ENCODE measurements around the gene GLP1R. TPM values are rescaled to one million over a fixed set of nuclear protein-coding genes. Genes with fewer than 3 reads are reported as not detected.

Gene GLP1R
- total and polyA plus RNA-seq, 2 of the 13 experiments (the other 11 are each of a cell fraction or from before 2014, with no cell fraction given), result not detected

DNA sequence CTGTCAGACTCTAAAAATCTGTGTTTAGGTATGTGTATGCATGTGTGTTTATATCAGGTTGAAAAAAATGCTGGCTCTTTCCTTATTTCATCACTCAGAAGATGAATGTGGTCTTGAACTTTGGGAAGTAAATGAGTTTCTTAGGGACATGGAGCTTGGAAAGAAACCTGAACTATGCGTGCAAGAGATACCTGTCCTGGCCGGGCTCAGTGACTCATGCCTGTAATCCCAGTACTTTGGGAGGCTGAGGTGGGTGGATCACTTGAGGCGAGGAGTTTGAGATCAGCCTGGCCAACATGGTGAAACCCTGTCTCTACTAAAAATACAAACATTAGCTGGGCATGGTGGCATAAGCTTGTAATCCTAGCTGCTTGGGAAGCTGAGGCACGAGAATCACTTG is 4.4 kb upstream of the GLP1R start:
- Histone ChIP-seq H3K4me2 (ENCODE audit: low read depth, low read length) (no peak overlapping the region), H3K27me3 (ENCODE audit: control insufficient read depth in 1 of 2, insufficient read depth in 2 of 2, low read length in 2 of 2) (peaks cover 2 to 39% of the 10 kb centered on the region in 2 experiments), H4K20me1 (ENCODE audit: insufficient read depth, low read length) (no peaks in the 10 kb centered on the region), H3K36me3 (replicated peaks in 1 of 2; ENCODE audit: control insufficient read depth in 1 of 2, insufficient read depth in 2 of 2, low read length in 2 of 2) (no peaks in the 10 kb centered on the region), H3K79me2 (ENCODE audit: insufficient read depth, low read length) (no peaks in the 10 kb centered on the region), H3K4me1 (ENCODE audit: insufficient read depth, low read length) (no peaks in the 10 kb centered on the region), H3K4me3 (replicated peaks in 1 of 3; ENCODE audit: insufficient read depth in 1 of 3, low read depth in 2 of 3, low read length in 3 of 3) (no peak overlapping the region), H3K9ac (ENCODE audit: insufficient read depth, low read depth, low read length) (no peak overlapping the region), H3K9me3 (ENCODE audit: low read length) (no peaks in the 10 kb centered on the region), H3K27ac (ENCODE audit: extremely low read length, insufficient read depth, low read length) (no peak overlapping the region), H2AFZ (ENCODE audit: low read length) (no peak overlapping the region)
- intact Hi-C loops (cut with micrococcal nuclease; ENCODE audit: unreplicated experiment), result no loop called here
- no peak for DNase-seq (ENCODE audit: low spot score)
- CTCF ChIA-PET (ENCODE audit: low intra/inter-chr PET ratio, low total read pairs), result no interaction called here
- in situ Hi-C loops (cut with HindIII; ENCODE audit: extremely low pct_ligation_motif_present, low pct_unique_long_range_greater_than_20kb), result no loop called here
- POLR2A ChIA-PET, result no interaction called here
- no peak for ATAC-seq
- no TSS peak for BruUV-seq (replicated peaks)
- FAIRE-seq, result no peak
- WGBS (ENCODE audit: low lambda C conversion rate), result 52% methylated on average over 4 of the region's 4 CpGs
- TF ChIP-seq, protein P1, sequence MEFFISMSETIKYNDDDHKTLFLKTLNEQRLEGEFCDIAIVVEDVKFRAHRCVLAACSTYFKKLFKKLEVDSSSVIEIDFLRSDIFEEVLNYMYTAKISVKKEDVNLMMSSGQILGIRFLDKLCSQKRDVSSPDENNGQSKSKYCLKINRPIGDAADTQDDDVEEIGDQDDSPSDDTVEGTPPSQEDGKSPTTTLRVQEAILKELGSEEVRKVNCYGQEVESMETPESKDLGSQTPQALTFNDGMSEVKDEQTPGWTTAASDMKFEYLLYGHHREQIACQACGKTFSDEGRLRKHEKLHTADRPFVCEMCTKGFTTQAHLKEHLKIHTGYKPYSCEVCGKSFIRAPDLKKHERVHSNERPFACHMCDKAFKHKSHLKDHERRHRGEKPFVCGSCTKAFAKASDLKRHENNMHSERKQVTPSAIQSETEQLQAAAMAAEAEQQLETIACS (CRISPR knock-in tag; IDR thresholded peaks at IDR 0.05), result no peak
- TF ChIP-seq, protein P2, sequence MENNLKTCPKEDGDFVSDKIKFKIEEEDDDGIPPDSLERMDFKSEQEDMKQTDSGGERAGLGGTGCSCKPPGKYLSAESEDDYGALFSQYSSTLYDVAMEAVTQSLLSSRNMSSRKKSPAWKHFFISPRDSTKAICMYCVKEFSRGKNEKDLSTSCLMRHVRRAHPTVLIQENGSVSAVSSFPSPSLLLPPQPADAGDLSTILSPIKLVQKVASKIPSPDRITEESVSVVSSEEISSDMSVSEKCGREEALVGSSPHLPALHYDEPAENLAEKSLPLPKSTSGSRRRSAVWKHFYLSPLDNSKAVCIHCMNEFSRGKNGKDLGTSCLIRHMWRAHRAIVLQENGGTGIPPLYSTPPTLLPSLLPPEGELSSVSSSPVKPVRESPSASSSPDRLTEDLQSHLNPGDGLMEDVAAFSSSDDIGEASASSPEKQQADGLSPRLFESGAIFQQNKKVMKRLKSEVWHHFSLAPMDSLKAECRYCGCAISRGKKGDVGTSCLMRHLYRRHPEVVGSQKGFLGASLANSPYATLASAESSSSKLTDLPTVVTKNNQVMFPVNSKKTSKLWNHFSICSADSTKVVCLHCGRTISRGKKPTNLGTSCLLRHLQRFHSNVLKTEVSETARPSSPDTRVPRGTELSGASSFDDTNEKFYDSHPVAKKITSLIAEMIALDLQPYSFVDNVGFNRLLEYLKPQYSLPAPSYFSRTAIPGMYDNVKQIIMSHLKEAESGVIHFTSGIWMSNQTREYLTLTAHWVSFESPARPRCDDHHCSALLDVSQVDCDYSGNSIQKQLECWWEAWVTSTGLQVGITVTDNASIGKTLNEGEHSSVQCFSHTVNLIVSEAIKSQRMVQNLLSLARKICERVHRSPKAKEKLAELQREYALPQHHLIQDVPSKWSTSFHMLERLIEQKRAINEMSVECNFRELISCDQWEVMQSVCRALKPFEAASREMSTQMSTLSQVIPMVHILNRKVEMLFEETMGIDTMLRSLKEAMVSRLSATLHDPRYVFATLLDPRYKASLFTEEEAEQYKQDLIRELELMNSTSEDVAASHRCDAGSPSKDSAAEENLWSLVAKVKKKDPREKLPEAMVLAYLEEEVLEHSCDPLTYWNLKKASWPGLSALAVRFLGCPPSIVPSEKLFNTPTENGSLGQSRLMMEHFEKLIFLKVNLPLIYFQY (CRISPR knock-in tag; IDR thresholded peaks at IDR 0.05; ENCODE audit: borderline replicate concordance), result no peak
- TF ChIP-seq ZNF225 (CRISPR knock-in tag; IDR thresholded peaks at IDR 0.05) (no peak), ZBTB7B (CRISPR knock-in tag; IDR thresholded peaks at IDR 0.05) (no peak)
- TF ChIP-seq, protein P3, sequence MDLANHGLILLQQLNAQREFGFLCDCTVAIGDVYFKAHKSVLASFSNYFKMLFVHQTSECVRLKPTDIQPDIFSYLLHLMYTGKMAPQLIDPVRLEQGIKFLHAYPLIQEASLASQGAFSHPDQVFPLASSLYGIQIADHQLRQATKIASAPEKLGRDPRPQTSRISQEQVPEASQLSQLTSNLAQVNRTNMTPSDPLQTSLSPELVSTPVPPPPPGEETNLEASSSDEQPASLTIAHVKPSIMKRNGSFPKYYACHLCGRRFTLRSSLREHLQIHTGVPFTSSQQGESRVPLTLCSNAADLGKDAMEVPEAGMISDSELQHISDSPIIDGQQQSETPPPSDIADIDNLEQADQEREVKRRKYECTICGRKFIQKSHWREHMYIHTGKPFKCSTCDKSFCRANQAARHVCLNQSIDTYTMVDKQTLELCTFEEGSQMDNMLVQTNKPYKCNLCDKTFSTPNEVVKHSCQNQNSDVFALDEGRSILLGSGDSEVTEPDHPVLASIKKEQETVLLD (CRISPR knock-in tag; IDR thresholded peaks at IDR 0.05; ENCODE audit: low read depth), result no peak
- TF ChIP-seq, protein P4, sequence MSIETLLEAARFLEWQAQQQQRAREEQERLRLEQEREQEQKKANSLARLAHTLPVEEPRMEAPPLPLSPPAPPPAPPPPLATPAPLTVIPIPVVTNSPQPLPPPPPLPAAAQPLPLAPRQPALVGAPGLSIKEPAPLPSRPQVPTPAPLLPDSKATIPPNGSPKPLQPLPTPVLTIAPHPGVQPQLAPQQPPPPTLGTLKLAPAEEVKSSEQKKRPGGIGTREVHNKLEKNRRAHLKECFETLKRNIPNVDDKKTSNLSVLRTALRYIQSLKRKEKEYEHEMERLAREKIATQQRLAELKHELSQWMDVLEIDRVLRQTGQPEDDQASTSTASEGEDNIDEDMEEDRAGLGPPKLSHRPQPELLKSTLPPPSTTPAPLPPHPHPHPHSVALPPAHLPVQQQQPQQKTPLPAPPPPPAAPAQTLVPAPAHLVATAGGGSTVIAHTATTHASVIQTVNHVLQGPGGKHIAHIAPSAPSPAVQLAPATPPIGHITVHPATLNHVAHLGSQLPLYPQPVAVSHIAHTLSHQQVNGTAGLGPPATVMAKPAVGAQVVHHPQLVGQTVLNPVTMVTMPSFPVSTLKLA (IDR thresholded peaks at IDR 0.05), result no peak
- TF ChIP-seq, protein P5, sequence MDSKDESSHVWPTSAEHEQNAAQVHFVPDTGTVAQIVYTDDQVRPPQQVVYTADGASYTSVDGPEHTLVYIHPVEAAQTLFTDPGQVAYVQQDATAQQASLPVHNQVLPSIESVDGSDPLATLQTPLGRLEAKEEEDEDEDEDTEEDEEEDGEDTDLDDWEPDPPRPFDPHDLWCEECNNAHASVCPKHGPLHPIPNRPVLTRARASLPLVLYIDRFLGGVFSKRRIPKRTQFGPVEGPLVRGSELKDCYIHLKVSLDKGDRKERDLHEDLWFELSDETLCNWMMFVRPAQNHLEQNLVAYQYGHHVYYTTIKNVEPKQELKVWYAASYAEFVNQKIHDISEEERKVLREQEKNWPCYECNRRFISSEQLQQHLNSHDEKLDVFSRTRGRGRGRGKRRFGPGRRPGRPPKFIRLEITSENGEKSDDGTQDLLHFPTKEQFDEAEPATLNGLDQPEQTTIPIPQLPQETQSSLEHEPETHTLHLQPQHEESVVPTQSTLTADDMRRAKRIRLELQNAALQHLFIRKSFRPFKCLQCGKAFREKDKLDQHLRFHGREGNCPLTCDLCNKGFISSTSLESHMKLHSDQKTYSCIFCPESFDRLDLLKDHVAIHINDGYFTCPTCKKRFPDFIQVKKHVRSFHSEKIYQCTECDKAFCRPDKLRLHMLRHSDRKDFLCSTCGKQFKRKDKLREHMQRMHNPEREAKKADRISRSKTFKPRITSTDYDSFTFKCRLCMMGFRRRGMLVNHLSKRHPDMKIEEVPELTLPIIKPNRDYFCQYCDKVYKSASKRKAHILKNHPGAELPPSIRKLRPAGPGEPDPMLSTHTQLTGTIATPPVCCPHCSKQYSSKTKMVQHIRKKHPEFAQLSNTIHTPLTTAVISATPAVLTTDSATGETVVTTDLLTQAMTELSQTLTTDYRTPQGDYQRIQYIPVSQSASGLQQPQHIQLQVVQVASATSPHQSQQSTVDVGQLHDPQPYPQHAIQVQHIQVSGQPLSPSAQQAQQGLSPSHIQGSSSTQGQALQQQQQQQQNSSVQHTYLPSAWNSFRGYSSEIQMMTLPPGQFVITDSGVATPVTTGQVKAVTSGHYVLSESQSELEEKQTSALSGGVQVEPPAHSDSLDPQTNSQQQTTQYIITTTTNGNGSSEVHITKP (CRISPR knock-in tag; IDR thresholded peaks at IDR 0.05; ENCODE audit: low read depth), result no peak
